T-helper 1 cell treated with Interleukin-12 subunit alpha and Interleukin-12 subunit beta and Interleukin-4 antibody, amounts not matched to agents 30 μg/mL and 1 μg/mL, for 36 hours (primary cell): ENCODE measurements around the gene ATP2C2.
"Not testable (repeated sequence)": the region's sequence is repeated elsewhere in the genome, so short reads cannot be mapped to it uniquely, and the experiment has no call there.

ENCODE experiments used
- H3K27ac Mint-ChIP-seq: one replicate; pipeline ENCODE4 v1.8.0; 2021; ENCODE audit warnings: mild to moderate bottlenecking, mixed read lengths
- H3K27me3 Mint-ChIP-seq: one replicate; pipeline ENCODE4 v1.8.0; 2021; ENCODE audit warnings: low read depth, mixed read lengths
- H3K36me3 Mint-ChIP-seq: one replicate; pipeline ENCODE4 v1.8.0; 2021; ENCODE audit warnings: low read depth, mixed read lengths
- H3K4me1 Mint-ChIP-seq: one replicate; pipeline ENCODE4 v1.8.0; 2021; ENCODE audit warnings: low read depth, mixed read lengths
- H3K4me3 Mint-ChIP-seq: one replicate; pipeline ENCODE4 v1.8.0; 2021; ENCODE audit warnings: mild to moderate bottlenecking, moderate library complexity, mixed read lengths
- H3K9me3 Mint-ChIP-seq: one replicate; pipeline ENCODE4 v1.8.0; 2021; ENCODE audit warnings: mixed read lengths

ATP2C2 gene

DNA sequence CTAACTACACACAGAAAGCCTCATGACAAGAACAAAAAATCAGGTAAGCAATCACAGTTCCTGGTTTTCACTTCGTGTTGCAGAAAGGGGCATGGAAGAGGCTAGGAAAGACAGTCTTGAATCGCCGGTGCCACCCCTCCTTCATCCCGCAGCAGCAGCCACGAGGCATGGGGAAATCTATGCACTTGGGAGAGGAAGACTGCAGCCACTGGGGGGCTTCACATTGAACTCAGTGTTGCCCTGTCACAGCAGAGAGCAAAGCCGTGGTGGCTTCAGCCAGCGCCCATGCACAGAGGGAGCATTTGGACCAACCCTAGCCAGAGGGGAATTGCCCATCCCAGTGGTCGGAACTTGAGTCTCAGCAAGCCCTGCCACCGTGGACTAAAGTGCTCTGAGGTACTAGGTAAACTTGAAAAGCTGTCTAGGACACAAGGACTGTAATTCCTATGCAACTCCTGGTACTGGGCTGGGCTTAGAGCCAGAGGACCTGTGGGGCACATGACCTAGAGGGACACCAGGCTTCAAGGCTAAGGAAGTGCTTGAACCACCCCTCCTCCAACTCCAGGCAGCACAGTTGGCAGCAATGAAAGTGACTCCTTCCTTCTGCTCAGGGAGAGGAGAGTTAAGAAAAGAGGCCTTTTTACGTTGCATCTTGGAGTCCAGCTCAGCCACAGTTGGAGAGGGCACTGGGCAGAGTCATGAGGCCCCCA is 35.2 kb upstream of the ATP2C2 start:
- Mint-ChIP-seq H3K9me3 (peaks cover 14% of the 10 kb centered on the region), H3K27ac (no peak overlapping the region), H3K27me3 (peaks cover 4% of the 10 kb centered on the region), H3K36me3 (no peaks in the 10 kb centered on the region), H3K4me3 (no peak overlapping the region), H3K4me1 (no peaks in the 10 kb centered on the region)

DNA sequence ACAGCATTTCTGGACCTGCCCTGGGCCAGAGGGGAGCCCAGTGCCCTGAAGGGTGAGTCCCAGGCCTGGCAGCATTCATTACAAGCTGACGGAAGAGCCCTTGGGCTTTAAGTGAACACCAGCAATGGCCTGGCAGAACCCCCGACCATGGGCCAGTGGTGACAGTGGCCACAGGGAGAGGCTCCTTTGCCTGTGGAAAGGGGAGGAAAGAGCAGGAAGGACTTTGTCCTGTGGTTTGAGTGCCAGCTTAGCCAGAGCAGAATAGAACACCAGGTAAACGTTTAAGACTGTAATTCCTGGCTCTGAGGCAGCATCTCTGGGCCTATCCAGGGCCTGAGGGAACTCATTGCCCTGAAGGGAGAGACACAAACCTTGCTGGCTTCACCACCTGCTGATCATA is 34.3 kb upstream of the ATP2C2 start:
- peaks cover 4% of the 10 kb centered on the region for H3K27me3 Mint-ChIP-seq
- H3K9me3 Mint-ChIP-seq = peaks cover 14% of the 10 kb centered on the region
- no peaks in the 10 kb centered on the region for H3K36me3 Mint-ChIP-seq
- no peak overlapping the region for H3K4me3 Mint-ChIP-seq
- no peak overlapping the region for H3K27ac Mint-ChIP-seq
- no peaks in the 10 kb centered on the region for H3K4me1 Mint-ChIP-seq

DNA sequence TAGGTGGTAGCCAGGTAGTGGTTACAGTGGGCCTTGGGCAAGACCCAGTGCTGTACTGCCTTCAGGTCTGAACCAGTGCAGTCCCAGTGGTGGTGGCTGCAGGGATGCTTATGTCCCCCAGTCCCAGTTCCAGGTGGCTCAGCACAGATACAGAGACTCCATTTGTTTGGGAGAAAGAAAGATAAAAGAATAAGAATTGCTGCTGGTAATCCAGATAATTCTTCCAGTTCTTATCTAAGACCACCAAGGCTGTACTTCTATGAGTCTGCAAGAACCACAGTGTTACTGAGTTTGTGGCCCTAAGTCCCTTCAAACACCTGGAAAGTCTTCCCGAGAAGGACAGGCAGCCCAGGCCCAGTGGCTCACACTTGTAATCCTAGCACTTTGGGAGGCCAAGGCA is 33.9 kb upstream of the ATP2C2 start:
- peaks cover 14% of the 10 kb centered on the region for H3K9me3 Mint-ChIP-seq

DNA sequence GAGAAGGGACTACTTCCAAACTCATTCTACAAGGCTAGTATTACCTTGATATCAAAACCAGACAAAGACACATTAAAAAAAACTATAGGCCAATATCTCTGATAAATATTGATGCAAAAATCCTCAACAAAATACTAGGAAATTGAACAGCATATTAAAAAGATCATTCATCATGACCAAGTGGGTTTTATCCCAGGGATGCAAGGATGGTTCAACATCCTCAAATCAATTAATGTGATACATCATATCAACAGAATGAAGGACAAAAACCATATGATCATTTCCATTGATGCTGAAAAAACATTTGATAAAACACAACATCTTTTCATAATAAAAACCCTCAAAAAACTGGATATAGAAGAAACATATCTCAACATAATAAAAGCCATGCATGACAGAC is 31.1 kb upstream of the ATP2C2 start:
- H3K27ac Mint-ChIP-seq, H3K27me3 Mint-ChIP-seq, H3K36me3 Mint-ChIP-seq, H3K4me1 Mint-ChIP-seq, H3K4me3 Mint-ChIP-seq: not testable (repeated sequence)
- peaks cover 14% of the 10 kb centered on the region for H3K9me3 Mint-ChIP-seq

More for the DNA sequence above, 33.9 kb upstream of the ATP2C2 start:
- Mint-ChIP-seq H3K4me1 (no peaks in the 10 kb centered on the region), H3K27ac (no peak overlapping the region), H3K4me3 (no peak overlapping the region), H3K27me3 (peaks cover 8% of the 10 kb centered on the region), H3K36me3 (no peaks in the 10 kb centered on the region)

GRCh38 chr16:84339311-84339710 is 29.0 kb upstream of the ATP2C2 start:
- Mint-ChIP-seq H3K27ac (no peak overlapping the region), H3K36me3 (no peaks in the 10 kb centered on the region), H3K4me1 (no peaks in the 10 kb centered on the region), H3K9me3 (peaks cover 14% of the 10 kb centered on the region), H3K27me3 (peaks cover 8% of the 10 kb centered on the region), H3K4me3 (no peak overlapping the region)

DNA sequence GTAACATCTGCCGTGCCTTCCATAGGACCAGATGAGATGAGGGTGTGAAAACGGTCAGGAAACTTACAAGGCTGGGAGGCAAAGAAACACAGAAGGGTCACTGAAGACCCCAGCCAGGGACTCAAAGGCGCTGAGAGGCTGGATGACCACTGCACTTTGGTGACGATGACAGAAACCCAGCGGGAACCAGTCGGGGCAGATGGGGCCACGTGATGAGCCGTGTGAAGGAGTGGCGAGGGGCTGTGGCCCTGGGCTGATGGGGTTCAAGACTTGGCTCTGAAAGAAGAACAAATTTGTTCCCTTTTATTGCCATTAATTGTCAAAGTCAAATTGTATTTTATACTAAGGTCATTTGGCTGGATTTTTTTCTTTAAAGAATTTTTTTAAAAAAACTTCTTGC is 28.6 kb upstream of the ATP2C2 start:
- Mint-ChIP-seq H3K4me1 (no peaks in the 10 kb centered on the region), H3K27ac (no peak overlapping the region), H3K9me3 (peaks cover 14% of the 10 kb centered on the region), H3K4me3 (no peak overlapping the region), H3K27me3 (peaks cover 8% of the 10 kb centered on the region), H3K36me3 (no peaks in the 10 kb centered on the region)

- Mint-ChIP-seq H3K36me3 (no peaks in the 10 kb centered on the region), H3K4me3 (no peak overlapping the region), H3K9me3 (peaks cover 11% of the 10 kb centered on the region), H3K27ac (no peak overlapping the region), H3K27me3 (peaks cover 6% of the 10 kb centered on the region), H3K4me1 (no peaks in the 10 kb centered on the region)
Measured at GRCh38 chr16:84340325-84341040, 27.9 kb upstream of the ATP2C2 start.

GRCh38 chr16:84341528-84342295 is 26.6 kb upstream of the ATP2C2 start:
- no peaks in the 10 kb centered on the region for H3K36me3 Mint-ChIP-seq
- peaks cover 8% of the 10 kb centered on the region for H3K9me3 Mint-ChIP-seq
- no peaks in the 10 kb centered on the region for H3K4me1 Mint-ChIP-seq
- no peak overlapping the region for H3K27ac Mint-ChIP-seq
- peaks cover 3% of the 10 kb centered on the region for H3K27me3 Mint-ChIP-seq
- no peak overlapping the region for H3K4me3 Mint-ChIP-seq

- not testable (repeated sequence) for H3K4me1 Mint-ChIP-seq, H3K27me3 Mint-ChIP-seq, H3K9me3 Mint-ChIP-seq, H3K27ac Mint-ChIP-seq, H3K36me3 Mint-ChIP-seq, H3K4me3 Mint-ChIP-seq
Measured at GRCh38 chr16:84343800-84344199, 24.5 kb upstream of the ATP2C2 start.

DNA sequence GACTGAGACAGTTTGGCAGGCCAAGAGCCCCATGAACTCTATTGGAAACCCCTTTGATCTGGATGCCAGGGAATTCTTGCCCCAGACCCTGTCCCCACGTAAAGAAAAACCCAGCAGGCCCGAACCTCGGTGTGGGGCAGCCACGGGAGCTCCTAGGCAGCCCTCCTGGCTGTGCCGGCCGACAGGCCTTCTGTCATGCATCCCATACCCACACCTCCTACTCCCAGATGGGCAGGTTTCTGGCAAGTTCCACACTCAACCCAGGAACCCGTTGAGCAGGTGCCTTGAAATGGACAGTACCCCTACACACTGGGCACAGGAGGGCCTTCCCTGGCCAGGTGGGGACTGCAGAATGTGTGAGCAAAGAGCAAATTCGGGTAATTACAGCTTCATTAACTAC is 23.6 kb upstream of the ATP2C2 start:
- H3K36me3 Mint-ChIP-seq = no peaks in the 10 kb centered on the region
- H3K4me3 Mint-ChIP-seq = no peak overlapping the region
- H3K27me3 Mint-ChIP-seq = no peaks in the 10 kb centered on the region
- H3K9me3 Mint-ChIP-seq = no peaks in the 10 kb centered on the region
- no peaks in the 10 kb centered on the region for H3K4me1 Mint-ChIP-seq
- H3K27ac Mint-ChIP-seq = no peak overlapping the region

DNA sequence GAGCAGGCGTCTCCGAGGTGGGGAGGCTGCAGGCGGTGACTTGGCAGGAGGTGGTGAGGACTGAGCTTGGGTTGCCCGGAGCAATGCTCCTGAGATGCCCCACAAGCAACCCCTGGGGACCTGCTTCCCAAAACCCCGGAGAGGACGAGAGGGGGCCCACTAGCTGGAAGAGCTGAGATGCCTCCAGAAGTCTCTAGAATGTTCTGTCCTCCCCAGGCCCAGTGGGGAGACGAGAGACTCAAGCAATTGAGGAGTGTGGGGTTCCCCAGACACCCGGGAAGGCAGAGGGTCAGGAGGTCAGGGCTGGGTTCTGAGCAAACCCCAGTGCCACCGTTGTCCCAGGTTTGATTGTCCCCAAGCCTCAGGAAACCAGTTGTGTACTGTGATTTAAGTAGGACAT is 21.2 kb upstream of the ATP2C2 start:
- no peaks in the 10 kb centered on the region for H3K4me1 Mint-ChIP-seq
- no peak overlapping the region for H3K27ac Mint-ChIP-seq
- H3K36me3 Mint-ChIP-seq = no peaks in the 10 kb centered on the region
- no peaks in the 10 kb centered on the region for H3K27me3 Mint-ChIP-seq
- H3K9me3 Mint-ChIP-seq = no peaks in the 10 kb centered on the region
- H3K4me3 Mint-ChIP-seq = no peak overlapping the region

- H3K27ac Mint-ChIP-seq = no peak overlapping the region
- H3K9me3 Mint-ChIP-seq = no peaks in the 10 kb centered on the region
- H3K27me3 Mint-ChIP-seq = no peaks in the 10 kb centered on the region
- H3K36me3 Mint-ChIP-seq = no peaks in the 10 kb centered on the region
- no peaks in the 10 kb centered on the region for H3K4me1 Mint-ChIP-seq
- no peak overlapping the region for H3K4me3 Mint-ChIP-seq
Measured at GRCh38 chr16:84348386-84348888, 19.9 kb upstream of the ATP2C2 start.

GRCh38 chr16:84349862-84350684 is 18.3 kb upstream of the ATP2C2 start:
- H3K4me3 Mint-ChIP-seq = no peak overlapping the region
- H3K27me3 Mint-ChIP-seq = no peaks in the 10 kb centered on the region
- no peaks in the 10 kb centered on the region for H3K36me3 Mint-ChIP-seq
- no peaks in the 10 kb centered on the region for H3K4me1 Mint-ChIP-seq
- no peaks in the 10 kb centered on the region for H3K9me3 Mint-ChIP-seq
- no peak overlapping the region for H3K27ac Mint-ChIP-seq

DNA sequence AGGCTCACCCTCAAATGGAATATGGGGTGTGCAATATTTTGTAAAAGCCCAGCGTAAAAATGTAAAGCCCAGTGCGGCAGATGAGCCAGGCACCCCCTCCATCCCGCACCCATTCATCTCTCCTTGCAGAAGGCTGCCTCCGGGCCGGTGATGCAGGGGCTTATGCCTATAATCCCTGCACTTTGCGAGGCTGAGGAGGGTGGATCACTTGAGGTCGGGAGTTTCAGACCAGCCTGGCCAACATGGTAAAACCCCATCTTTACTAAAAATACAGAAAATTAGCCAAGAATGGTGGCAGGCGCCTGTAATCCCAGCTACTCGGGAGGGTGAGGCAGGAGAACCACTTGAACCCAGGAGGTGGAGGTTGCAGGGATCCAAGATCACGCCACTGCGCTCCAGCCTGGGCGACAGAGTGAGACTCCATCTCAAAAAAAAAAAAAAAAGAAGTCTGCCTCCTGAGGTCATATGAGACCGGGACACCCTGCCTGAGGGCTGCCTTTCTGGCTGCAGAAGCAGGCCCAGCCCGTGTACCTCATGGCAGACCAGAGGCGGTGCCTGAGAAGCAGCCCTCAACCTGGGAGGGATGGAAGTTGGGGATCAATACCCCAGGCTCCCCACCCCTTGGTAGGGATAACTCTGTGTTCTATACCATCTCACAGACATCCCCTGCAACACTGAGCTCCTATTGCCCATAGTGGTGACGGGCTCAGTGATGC is 17.5 kb upstream of the ATP2C2 start:
- H3K27ac Mint-ChIP-seq = no peak overlapping the region
- H3K4me3 Mint-ChIP-seq = no peak overlapping the region
- no peaks in the 10 kb centered on the region for H3K4me1 Mint-ChIP-seq

More for the DNA sequence above, 17.5 kb upstream of the ATP2C2 start:
- no peaks in the 10 kb centered on the region for H3K9me3 Mint-ChIP-seq
- no peaks in the 10 kb centered on the region for H3K27me3 Mint-ChIP-seq
- H3K36me3 Mint-ChIP-seq = no peaks in the 10 kb centered on the region
